Measurements from ENCODE around the gene PKN1.
"Not testable (repeated sequence)": the region's sequence is repeated elsewhere in the genome, so short reads cannot be mapped to it uniquely, and the experiment has no call there.

The PKN1 gene

DNA sequence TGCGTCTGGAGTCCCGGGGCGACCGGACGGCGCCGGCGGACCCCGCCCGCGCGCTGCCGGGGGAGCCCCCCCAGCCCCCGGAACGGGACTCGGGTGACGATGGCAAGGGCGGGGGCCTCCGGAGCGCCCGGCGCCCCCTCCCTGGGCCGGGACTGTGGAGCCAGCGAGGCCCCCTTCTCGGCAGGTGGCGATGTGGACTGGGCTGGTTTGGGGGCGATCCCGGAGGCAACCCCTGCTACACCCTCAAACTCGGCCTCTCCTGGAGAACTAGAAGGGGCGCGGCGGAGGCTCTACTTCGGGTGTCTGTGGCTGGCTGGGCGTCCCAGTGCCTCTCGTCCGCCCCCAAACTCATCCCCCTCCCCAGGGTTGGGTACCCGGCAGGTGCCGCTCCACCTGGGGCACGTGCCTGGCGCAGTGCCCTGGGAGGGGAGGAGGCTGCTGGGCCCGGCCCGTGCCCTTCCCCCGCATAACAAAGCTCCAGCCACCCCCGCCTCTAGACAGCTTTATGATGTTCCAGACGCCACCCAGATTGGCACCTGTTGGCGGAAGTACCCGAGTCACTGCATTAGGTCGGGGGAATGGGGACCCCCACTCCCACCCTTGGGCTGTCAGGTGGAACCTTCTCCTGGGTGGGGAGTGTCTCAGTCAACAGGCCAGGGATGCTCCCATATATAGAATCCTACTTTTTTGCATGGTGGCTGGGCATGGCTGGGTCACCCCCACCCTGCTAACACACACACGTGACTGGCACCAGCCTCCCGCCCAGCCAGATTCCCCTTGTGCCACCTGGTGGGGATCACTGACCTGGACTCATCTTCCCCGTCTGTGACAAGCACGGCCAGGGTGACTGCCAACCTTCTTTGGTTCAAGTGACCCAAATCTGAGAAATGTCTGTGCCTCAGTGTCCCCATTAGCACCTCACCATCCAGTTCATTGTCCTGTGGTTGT lies 722 bp downstream of the PKN1 start:
- FAIRE-seq: no peak

DNA sequence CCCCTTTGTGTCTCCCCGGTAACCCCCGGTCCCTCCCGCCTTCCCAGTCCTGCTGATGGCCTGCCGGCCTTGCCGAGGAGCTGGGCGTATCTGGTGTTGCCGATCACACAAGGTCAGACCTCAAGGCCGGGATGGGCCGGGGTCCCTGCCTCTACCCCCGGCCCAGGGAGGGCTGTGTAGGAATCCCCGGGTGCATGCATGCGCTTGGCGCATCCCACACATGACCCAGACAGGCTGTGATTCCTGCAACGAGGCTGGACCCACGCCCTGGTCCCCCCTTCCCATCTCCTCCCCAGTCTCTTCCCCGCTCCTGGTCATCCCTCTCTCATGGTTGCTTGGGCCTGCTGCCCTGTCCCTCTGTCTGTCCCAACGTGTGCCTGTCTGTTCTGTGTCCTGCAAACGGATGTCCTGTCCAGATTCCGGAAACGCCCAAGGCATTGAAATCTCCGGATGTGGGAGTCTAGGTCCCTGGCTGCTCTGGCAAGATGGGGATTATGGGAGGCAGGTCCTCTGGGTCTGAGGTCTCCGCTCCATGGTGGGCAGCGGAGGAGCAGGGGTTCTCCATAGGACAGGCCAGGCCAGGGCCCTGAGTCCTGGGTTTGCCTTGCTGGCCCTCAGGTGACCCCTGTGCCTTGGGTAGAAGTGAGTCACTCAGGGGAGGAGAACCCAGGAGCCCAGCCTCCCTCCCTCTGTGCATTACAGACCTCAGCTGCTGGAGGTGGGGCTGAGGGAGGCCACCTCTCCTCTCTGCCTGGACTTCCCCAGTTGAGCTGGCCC lies 1.6 kb downstream of the PKN1 start:
- FAIRE-seq: no peak

DNA sequence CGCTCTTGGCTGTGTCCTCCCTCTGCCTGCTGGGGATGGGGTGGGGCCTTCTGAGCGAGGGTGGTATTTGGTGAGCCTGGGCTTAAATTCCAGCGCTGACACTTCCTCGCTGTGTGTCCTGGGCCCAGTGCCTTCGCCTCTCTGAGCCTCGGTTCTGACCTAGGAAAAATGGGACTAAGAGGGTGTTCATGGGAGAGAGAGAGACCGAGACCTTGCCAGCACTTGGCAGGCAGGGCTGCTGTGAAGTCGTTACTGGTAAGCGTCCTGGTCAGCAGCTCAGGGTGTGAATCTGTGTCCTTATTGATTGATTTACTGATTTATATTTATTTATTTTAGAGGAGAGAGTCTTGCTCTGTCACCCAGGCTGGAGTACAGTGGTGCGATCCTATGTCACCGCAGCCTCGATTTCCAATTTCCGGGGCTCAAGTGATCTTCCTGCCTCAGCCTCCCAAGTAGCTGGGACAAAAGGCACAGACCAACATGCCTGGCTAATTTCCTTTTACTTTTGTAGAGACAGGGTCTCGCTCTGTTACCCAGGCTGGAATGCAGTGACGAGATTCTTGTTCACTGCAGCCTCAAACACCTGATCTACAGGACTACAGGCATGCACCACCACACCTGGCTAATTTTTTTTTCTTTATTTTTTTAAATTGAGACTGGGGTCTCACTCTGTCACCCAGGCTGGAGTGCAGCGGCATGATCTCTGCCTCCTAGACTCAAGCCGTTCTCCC lies 2.4 kb downstream of the PKN1 start:
- FAIRE-seq: no peak

DNA sequence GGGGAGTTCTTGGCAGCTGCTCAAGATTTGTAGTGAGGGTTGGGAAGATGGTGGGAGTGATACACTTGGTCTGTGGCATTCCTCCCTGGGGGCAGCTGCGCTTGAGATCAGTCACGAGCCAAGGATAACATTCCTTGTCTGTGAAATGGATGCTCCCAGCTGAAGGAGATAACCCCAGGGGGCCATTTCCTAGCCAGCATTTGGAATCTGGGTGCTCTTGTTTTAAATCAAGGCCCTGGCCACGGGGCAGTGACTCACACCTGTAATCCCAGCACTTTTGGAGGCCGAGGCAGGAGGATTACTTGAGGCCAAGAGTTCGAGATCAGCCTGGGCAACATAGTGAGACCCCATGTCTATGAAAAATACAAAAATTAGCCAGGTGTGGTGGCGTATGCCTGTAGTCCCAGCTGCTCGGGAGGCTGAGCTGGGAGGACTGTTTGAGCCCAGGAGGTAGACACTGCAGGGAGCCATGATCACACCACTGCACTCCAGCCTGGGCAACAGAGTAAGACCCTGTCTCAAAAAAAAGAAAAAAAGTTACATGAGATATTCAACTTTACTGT lies 4.6 kb downstream of the PKN1 start:
- FAIRE-seq: no peak

DNA sequence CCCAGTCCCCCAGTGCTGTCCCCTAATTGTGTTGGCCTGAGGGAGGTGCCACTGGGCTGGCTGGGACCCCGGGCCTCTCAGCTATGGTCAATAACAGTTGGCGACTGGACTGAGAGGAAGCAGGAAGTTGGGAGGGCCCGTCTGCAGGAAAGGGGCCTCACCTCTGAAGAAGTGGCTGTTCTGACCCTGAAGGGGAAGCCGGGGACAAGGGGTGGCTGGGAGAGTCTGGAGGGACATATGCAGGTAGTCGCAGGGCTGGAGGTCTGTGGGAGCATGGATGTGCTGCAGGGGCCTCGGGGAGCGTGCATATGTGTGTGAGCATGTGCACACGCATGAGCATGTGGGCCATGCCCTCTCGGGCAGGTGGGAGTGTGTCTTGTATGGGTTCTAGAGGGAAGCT lies 5.9 kb downstream of the PKN1 start:
- FAIRE-seq: no peak

DNA sequence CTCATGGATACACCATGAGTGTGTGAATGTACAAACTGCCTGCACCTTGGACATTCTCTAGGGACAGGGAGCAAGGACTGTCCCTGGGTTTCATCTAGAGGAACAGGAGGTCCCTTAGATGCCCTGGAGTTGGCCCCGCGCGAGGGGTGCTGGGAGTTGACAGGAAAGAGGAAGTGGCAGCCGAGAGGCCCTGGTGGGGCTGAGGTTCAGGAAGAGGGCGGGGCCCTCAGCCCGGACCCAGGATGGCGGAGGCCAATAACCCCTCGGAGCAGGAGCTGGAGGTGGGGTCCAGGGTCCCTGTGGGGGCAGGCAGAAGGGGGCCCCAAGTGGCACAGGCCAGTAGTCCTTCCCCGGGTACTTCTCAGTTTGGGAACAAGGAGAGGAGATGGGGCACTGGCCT lies 6.9 kb downstream of the PKN1 start:
- FAIRE-seq: no peak

DNA sequence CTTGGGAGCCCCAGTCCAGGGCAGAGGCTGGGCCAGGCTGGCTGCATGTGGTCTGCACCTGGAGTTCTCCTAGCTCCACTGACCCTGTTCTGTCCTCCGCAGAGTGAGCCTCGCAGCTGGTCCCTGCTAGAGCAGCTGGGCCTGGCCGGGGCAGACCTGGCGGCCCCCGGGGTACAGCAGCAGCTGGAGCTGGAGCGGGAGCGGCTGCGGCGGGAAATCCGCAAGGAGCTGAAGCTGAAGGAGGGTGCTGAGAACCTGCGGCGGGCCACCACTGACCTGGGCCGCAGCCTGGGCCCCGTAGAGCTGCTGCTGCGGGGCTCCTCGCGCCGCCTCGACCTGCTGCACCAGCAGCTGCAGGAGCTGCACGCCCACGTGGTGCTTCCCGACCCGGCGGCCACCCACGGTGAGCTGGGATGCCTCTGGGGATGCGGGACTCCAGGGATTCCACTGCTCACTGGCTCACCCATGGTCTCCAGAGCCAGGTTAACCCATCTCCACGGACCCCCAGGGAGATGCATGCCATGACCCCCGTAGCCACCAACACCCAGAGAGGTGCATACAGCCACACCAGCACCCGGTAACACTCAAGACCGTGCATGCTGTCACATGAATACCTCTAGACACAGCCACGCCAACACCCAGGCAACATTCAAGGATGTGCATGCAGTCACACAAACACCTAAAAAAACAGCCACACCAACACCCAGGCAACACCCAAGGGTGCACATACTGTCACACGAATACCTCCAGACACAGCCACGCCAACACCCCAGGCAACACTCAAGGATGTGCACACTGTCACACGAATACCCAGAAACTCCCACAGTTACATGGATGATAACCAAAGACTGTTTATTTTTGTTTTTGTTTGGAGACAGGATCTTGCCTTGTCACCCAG lies 8.2 kb downstream of the PKN1 start:
- FAIRE-seq: no peak

DNA sequence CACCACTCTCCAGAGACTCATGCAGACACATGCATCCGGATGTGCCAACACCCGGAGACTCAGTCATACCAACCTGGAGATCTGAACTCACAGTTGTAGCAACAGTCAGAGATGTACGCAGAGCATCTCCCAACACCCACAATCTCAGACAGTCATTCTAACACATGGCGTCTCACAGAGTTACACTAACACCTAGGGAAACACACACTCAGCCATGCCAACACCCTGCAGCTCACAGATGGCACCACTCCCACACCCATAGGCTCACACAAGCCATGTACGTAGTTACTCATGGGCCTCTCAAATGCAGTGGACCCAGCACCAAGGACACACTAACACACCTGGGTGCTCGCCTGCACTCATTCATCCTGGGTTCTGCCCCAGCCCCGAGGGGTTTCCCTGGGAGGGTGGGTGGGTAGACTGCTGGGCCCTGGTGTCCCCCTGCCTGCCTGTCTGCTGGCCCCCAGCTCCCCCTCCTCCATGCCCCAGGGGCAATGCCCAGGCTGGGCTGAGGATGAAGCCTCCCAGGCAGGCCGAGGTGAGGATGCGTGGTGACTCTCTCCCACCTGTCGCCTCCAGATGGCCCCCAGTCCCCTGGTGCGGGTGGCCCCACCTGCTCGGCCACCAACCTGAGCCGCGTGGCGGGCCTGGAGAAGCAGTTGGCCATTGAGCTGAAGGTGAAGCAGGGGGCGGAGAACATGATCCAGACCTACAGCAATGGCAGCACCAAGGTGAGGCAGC lies 10.0 kb downstream of the PKN1 start:
- no peak for FAIRE-seq

DNA sequence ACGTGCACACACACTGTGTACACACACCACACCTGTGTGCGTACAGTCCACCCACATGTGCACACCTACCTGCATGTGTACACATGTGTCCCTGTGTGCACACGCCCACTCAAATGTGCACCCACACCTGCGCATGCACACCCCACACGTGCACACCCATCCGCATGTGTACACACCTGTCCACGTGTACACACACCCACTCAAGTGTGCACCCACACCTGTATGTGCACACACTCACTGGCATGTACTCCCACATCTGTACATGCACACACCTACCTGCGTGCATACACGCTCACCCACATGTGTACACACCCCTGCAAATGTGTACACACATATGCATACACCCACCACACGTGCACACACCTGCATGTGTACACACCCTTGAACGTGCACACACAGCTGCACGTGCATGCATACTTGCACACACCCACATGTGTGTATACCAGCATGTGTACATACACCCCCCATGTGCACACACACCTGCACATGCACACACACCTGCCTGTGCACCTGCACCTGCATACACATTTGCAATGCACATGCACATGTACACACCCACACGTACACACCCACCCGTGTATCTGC lies 10.6 kb downstream of the PKN1 start:
- FAIRE-seq: no peak

DNA sequence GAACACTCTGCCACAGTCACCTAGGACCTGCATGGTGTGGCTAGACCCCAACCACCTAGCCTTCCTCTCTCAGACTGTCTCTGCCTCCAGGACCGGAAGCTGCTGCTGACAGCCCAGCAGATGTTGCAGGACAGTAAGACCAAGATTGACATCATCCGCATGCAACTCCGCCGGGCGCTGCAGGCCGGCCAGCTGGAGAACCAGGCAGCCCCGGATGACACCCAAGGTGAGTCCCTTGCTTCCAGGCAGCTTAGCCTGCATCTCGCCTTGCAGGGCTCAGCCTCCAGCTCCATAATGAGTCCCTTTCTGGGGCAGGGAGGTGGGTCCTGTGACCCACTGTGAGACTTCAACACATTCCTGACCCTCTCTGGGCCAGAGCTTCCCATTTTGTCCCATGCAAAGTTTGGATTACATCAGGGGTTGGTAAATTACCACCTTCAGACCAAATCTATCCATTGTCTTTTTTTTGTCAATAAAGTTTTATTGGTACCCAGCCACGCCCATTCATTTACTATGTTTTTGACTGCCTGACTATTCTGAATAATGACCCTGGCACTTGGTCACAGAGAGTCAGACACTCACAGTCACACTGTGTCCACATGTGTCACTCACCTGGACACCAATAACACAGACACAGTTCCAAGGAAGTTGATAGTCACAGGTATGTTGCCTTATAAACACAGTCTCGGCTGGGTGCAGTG lies 13.4 kb downstream of the PKN1 start:
- no peak for FAIRE-seq

DNA sequence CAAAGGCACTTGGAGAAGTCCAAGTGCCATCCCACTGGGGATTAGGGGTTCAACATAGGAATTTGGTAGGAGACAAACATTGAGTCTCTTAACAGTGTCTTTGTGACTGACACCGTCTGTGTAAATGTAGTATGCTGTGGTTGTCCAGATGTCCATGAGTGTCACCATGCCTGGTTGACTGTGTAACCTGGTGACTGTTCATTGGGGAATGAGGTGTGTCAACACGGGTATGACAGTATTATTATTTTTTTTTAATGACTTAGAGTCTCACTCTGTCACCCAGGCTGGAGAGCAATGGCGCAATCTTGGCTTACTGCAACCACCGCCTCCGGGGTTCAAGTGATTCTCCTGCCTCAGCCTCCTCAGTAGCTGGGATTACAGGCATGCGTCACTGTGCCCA lies 16.2 kb downstream of the PKN1 start:
- no peak for FAIRE-seq

DNA sequence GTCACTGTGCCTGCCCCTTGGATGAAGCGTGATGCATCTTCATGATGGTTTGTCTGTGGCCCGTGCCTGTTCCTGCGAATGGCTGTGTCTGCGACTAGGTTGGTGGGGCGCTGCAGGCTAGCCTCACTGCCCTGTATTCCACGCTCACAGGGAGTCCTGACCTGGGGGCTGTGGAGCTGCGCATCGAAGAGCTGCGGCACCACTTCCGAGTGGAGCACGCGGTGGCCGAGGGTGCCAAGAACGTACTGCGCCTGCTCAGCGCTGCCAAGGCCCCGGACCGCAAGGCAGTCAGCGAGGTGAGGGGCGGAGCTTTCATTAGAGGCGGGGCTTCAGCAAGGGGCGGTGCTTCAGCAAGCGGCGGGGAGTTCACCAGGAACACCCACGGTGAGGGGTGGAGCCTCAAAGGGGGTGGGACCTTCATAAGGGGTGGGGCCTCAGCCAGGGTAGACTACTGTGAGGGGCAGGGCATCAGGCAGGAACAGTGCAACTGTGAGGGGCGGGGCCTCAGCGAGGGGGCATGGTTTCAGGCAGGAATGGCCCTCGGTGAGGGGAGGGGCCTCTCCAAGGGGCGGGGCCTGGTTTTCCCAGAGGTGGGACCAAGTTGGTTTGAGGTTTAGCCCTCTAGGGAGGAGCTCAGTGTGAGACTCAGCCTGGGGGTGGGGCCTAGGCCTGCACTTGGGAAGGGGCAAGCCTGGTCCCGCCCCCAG lies 17.2 kb downstream of the PKN1 start:
- FAIRE-seq: no peak

DNA sequence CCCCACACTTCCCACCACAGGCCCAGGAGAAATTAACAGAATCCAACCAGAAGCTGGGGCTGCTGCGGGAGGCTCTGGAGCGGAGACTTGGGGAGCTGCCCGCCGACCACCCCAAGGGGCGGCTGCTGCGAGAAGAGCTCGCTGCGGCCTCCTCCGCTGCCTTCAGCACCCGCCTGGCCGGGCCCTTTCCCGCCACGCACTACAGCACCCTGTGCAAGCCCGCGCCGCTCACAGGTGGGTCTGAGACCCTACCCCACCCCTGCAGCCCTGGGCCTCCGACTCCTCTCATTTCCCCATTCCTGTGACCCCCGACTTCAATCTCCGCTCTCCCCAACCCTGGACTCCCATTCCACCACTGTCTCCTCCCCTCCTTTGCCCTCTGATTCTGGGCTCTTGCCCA lies 17.8 kb downstream of the PKN1 start:
- no peak for FAIRE-seq

DNA sequence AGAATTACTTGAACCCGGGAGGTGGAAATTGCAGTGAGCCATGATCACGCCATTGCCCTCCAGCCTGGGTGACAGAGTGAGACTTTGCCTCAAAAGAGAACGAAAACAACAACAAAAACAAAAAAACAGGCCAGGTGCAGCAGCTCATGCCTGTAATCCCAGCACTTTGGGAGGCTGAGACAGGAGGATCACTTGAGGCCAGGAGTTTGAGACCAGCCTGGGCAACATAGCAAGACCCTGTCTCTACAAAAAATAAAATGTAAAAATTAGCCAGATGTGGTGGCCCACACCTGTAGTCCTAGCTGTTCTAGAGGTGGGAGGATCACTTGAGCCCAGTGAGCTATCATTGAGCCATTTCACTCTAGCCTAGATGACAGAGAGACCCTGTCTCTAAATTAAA lies 19.2 kb downstream of the PKN1 start:
- not testable (repeated sequence) for FAIRE-seq

DNA sequence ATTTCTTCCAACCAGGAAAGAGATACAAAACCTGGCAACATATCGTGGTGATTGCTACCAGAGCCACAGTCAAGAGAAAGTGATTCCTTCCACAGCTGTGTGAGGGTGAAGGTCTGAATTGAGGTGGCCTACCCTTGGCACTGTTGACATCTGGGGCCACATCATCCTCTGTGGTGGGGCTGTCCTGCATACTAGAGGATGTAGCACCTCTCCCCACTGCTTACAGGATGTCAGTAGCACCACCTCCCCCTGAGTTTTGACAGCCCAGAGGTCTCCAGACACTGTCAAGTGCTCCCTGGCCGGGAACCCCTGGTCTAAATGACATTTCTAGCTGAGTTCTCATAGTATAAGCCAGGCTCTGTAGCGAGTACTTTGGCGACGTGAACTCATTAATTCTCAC lies 26.6 kb downstream of the PKN1 start:
- no peak for FAIRE-seq

DNA sequence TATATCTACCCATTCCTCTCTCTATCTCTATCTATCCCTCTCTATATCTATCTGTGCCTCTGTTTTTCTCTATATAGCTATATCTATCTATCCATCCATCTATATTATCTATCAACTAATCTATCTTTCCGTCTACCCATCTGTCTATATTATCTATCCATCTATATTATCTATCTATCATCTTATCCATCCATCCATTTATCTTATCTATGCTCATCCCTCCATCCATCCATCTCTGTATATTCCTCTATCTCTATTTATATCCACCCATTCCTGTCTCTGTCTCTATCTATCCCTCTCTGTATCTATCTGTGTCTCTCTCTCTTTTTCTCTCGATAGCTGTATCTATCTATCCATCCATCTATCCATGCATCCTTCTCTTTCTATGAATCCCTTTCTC lies 27.8 kb downstream of the PKN1 start:
- no peak for FAIRE-seq

DNA sequence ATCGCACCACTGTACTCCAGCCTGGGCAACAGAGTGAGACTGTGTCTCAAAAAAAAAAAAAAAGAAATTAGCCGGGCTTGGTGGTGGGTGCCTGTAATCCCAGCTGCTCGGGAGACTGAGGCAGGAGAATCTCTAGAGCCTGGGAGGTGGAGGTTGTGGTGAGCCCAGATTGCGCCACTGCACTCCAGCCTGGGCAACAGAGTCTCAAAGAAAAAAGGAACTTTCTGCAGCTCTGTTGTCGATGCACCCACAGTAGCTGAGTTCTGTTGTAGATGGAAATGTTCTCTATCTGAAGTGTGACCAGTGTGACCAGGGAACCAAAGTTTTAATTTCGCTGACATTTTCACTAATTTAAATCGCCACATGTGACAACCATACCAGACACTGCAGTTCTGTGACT lies 29.3 kb downstream of the PKN1 start:
- not testable (repeated sequence) for FAIRE-seq

DNA sequence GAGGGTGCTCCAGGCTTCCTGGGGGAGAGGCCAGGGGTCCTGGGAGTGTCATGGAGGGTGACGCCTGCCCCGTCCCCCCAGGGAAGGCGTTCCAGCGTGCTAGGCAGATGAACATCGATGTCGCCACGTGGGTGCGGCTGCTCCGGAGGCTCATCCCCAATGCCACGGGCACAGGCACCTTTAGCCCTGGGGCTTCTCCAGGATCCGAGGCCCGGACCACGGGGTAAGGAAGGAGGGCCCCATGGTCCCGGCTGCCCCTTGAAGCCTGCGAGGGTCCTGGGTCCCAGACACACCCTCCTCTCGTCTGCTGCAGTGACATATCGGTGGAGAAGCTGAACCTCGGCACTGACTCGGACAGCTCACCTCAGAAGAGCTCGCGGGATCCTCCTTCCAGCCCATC lies 30.6 kb downstream of the PKN1 start:
- no peak for FAIRE-seq

DNA sequence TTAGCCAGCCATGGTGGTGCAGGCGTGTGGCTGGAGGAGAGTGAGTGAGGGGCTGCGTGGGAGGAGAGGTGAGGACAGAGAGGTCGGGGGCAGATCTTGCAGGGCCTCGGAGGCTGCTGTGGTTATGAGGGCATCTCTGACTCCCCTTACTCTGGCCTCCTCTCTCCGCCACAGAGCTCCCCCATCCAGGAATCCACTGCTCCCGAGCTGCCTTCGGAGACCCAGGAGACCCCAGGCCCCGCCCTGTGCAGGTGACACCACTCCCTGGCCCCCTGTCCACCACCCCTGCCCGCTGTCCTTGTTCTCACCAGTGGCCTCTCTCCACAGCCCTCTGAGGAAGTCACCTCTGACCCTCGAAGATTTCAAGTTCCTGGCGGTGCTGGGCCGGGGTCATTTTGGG lies 34.3 kb downstream of the PKN1 start:
- no peak for FAIRE-seq

DNA sequence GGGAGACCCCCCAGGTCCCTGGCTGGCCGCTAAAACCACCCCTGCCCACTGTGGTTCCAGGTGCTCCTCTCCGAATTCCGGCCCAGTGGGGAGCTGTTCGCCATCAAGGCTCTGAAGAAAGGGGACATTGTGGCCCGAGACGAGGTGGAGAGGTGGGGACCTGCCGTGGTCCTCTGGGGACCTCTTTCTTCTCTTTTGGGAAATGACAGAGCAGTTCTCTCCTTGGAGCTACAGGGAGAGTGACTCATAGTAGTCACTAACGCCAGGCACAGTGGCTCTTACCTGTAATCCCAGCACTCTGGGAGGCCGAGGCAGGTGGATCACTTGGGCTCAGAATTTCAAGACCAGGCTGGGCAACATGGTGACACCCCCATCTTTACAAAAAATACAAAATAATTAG lies 34.7 kb downstream of the PKN1 start:
- no peak for FAIRE-seq
